ENCODE measurements around the gene FOXL2. TPM values are rescaled to one million over a fixed set of nuclear protein-coding genes. Genes with fewer than 3 reads are reported as not detected.

FOXL2 gene
- total and polyA plus RNA-seq, 2 of the 4 experiments (the other 2 are of a cell fraction) = 0.07 TPM; not detected in 1

- WGBS, 2 experiments (ENCODE audit: extremely low coverage in 2 of 2, insufficient read length in 1 of 2) = no CpG with 5 or more reads among the region's 3 CpGs
- no peak overlapping the region for H3K14ac ChIP-seq (replicated peaks; ENCODE audit: low read depth, low read length)
- BruUV-seq (replicated peaks) = no TSS peak
Measured at GRCh38 chr3:138933981-138934691, 12.8 kb downstream of the FOXL2 start.

More at GRCh38 chr3:138933981-138934691, 12.8 kb downstream of the FOXL2 start:
- Histone ChIP-seq H3K79me1 (ENCODE audit: low read depth in 1 of 2, low read length in 2 of 2) (no peaks in the 10 kb centered on the region), H3K4me3 (ENCODE audit: insufficient read depth, low read depth, low read length) (no peak overlapping the region), H3K9me3 (ENCODE audit: control insufficient read depth, insufficient read depth, low read length) (no peaks in the 10 kb centered on the region), H4K91ac (ENCODE audit: insufficient read depth, low read depth, low read length) (no peak overlapping the region), H3K23ac (ENCODE audit: low read depth, low read length) (no peak overlapping the region), H3K36me3 (ENCODE audit: control insufficient read depth, insufficient read depth, low read length) (no peaks in the 10 kb centered on the region), H2BK15ac (ENCODE audit: low read depth, low read length) (no peak overlapping the region), H4K20me1 (ENCODE audit: insufficient read depth, low read length) (peaks cover 14% of the 10 kb centered on the region; the same call in 1 of the 2 replicates), H4K5ac (ENCODE audit: low read depth, low read length) (no peak overlapping the region), H2AFZ (replicated peaks; ENCODE audit: low read length, poor library complexity) (no peak overlapping the region), H3K4me1 (ENCODE audit: control insufficient read depth, insufficient read depth, low read length) (peaks cover 4% of the 10 kb centered on the region; the same call in 1 of the 2 replicates), H2AK5ac (ENCODE audit: low read depth, low read length) (no peak overlapping the region), H3K4ac (ENCODE audit: low read depth, low read length) (no peak overlapping the region), H2BK120ac (ENCODE audit: low read depth, low read length) (no peak overlapping the region), H3K27ac (ENCODE audit: insufficient read depth, low read length) (no peak overlapping the region), H3K56ac (ENCODE audit: extremely low read depth, insufficient read depth, low read length) (no peak overlapping the region), H3K18ac (ENCODE audit: low read depth, low read length) (no peak overlapping the region), H3K27me3 (ENCODE audit: control insufficient read depth, insufficient read depth, low read length) (peaks cover 73% of the 10 kb centered on the region), H2BK20ac (ENCODE audit: low read depth, low read length) (no peak overlapping the region), H2BK5ac (ENCODE audit: low read depth, low read length, poor library complexity, severe bottlenecking) (no peak overlapping the region), H3K4me2 (ENCODE audit: low read depth, low read length) (no peak overlapping the region), H2AK9ac (replicated peaks; ENCODE audit: low read depth, low read length, poor library complexity) (no peak overlapping the region), H3K9ac (ENCODE audit: low read depth, low read length) (no peak overlapping the region), H4K8ac (ENCODE audit: low read depth in 2 of 2, low read length in 2 of 2) (no peak overlapping the region), H3K9me1 (ENCODE audit: insufficient read depth, low read length) (peaks cover 6% of the 10 kb centered on the region; the same call in 1 of the 2 replicates)
- ChIA-PET CTCF (interaction anchor here (0.6 to 3.6 kb wide), 4 partner anchors 10 to 493 kb away, joined by 3 to 21 read pairs (median 4); partner anchors contain the start of gene CEP70), POLR2A (ENCODE audit: unreplicated experiment) (interaction anchor here (0.6 kb wide), 1 partner anchor 368 kb away, joined by 3 read pairs; no protein-coding TSS in a partner anchor)
- DNase-seq (no peak), ATAC-seq (ENCODE audit: low read depth) (no peak)
- dilution Hi-C loops (cut with HindIII; ENCODE audit: low sequenced_read_pairs, unreplicated experiment) = no loop called here
- intact Hi-C loops (cut with micrococcal nuclease) = no loop called here
- TF ChIP-seq FOS (IDR thresholded peaks at IDR 0.05; ENCODE audit: low read depth, low read length) (no peak), CHD1 (IDR thresholded peaks at IDR 0.05; ENCODE audit: low read depth, low read length) (no peak), RFX5 (IDR thresholded peaks at IDR 0.05; ENCODE audit: low read depth, low read length) (no peak), CEBPB (IDR thresholded peaks at IDR 0.05; ENCODE audit: low read depth, low read length) (no peak), MAFK (IDR thresholded peaks at IDR 0.05; ENCODE audit: low read depth, low read length) (no peak), RAD21 (IDR thresholded peaks at IDR 0.05; ENCODE audit: low read length) (no peak), BHLHE40 (IDR thresholded peaks at IDR 0.05; ENCODE audit: low read depth, low read length) (no peak), NFE2L2 (IDR thresholded peaks at IDR 0.05; ENCODE audit: low read depth, low read length) (no peak)
- in situ Hi-C loops (cut with MboI; ENCODE audit: low sequenced_read_pairs) = loop anchor here (5.0 to 10.0 kb wide), 2 partner anchors 181 to 398 kb away; no protein-coding TSS in a partner anchor
